ENCODE measurements around the gene DNMBP.
"Not testable (repeated sequence)": the region's sequence is repeated elsewhere in the genome, so short reads cannot be mapped to it uniquely, and the experiment has no call there.

DNMBP gene

DNA sequence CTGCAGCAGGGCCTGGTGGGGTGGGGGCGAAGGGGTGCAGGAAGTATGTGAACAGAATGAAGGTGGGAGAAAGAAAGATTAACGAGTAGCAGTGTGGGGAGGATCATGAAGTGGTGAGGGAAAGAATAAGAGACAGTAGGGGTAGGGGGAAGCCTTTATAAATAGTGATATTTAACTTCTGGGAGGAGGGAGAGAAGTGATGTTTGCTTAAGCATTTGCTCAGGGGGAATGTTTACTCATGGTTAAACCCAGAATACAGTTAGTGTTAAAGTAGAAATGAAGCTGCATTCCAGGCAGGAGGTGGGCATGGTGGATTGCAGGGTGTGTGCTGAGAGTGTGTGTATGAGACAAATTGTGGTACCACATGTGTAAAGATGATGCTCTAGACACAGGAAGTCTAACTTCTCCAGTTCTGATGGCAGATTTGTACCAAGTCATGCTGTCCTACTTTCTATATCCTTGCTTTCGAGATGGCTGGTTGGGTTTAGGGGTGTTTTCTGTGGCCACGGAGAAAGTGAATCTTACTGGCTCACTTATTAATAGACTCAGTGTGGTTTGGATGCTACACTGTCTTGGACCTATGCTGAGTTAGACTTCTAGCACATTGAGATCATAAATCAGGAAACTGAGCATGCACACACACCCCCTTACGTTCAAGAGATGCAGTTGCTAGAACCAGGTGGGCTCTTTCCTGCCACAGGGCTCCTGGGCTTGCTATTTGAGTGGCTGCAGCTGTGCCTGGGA lies 10.6 kb upstream of the DNMBP start:
- no peak for DNase-seq

DNA sequence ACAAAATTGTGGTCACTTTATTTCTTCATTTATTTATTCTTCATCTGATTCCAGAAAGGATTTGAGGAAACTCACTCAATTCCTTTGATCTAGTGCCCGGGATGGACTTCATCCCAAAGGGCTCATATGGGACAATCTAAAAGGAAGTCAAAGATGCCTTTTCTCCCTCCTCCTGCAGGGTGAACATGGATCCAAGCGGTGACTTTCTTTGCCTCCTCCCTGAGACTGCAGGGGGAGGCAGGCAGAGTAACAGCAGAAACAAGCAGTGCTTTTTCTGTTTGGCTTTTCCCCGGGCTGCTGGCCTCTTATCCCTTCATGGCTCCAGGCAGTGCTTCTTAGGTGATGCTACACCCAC lies 10.0 kb upstream of the DNMBP start:
- no peak for DNase-seq

GRCh38 chr10:100014071-100014762 lies 4.5 kb upstream of the DNMBP start:
- DNase-seq, result no peak

- DNase-seq, result no peak
Observed at GRCh38 chr10:100013621-100014020, 3.9 kb upstream of the DNMBP start.

DNA sequence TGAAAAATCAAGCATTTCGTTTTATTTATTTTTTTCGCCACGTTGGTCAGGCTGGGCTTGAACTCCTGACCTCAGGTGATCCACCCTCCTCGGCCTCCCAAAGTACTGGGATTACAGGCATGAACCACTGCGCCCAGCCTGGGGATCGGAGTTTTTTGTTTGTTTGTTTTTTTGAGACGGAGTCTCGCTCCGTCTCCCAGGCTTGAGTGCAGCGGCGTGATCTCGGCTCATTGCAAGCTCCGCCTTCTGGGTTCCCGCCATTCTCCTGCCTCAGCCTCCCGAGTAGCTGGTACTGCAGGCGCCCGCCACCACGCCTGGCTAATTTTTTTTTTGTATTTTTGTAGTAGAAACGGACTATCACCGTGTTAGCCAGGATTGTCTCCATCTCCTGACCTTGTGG lies 2.2 kb upstream of the DNMBP start:
- not testable (repeated sequence) for DNase-seq

- DNase-seq, result peak in 2 of 3 donors; percentile 26 to 38
Observed at GRCh38 chr10:100009283-100009792, 409 bp downstream of the DNMBP start.

- no peak for DNase-seq
Observed at GRCh38 chr10:100008708-100009282, 952 bp downstream of the DNMBP start.

- no peak for DNase-seq
Observed at GRCh38 chr10:100008142-100008522, 1.6 kb downstream of the DNMBP start.

- DNase-seq, result no peak
Observed at GRCh38 chr10:100007231-100008141, 2.3 kb downstream of the DNMBP start.

DNA sequence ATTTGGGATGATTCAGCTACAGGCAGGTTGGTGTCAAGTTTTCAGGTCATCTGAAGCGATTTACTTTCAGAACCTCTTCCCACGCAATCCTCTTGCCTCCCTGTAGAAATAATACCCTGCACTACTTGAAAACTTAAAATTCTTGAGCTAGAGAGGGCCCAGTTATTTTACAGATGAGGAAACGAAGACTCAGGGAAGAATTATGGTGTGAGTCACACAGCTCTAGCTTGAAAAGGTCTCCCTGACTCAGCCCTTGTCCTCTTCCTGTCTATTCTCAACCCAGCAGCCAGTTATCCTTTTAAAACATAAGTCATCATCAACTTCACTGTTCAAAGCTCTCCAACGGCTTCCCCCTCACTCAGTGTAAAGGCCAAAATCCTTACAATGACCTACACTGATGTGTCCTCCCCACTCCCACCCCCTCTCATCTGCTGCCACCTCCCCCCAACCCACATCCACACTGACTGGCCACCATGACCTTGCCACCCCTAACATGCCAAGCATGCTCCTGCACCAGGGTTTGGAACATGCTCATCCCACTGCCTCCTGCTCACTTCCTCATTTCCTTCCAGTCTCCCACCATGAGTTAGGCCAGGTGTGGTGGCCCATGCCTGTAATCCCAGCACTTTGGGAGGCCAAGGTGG lies 3.4 kb downstream of the DNMBP start:
- DNase-seq, result peak; percentile 79 to 94 (median 94)

DNA sequence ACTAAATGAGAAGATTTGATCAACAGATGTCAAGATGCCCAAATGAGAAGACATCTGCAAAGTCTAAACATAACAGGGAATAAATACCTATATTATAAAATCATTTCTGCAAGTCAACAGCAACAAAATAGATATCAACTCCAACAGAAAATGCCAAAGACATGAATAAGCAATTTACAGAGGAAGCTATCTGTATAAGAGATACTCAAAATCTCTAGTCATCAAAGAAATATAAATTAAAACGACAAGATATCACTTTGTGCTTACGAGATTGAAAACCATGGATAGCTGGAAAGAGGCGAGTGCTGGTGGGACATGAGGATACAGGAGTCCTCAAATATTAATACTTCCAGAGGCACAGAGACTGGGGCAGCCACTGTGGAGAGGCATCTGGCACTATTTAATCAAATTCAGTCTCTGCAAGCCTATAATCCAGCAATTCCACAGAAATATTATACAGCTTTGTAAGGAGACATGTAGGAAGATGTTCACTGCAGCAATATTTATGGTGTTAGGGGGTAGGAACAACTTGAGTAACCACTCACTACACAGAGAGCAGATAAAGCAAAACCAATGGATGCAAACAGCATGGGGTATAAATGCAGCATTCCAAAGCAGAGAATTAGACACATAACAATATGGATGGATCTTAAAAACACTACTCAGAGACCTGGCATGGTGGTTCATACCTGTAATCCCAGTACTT lies 4.8 kb downstream of the DNMBP start:
- no peak for DNase-seq

DNA sequence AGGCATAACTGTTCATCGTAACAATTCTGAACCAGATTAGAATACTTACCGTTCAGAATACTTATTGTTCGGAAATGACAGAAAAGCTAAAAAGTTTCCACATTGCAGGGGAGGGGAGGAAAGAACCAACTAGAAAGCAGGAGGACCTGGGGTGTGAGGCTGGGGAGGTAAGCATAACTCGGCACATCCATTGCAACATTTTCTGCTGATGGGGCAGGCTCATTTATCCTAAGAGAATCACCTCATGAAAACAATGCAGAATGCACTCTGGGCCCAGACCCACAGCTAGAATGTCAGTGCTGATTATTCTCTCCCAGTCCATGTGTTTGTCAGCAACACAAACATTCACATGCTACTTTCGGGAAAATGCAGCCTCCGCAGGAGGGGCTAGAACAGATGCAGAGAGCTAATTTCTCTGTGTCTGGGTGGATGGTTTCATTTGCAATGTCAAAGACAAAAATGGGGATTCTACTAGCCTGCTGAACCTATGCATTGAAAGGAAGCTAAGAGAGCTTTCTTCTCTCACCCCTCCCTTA lies 9.6 kb downstream of the DNMBP start:
- DNase-seq, result no peak

GRCh38 chr10:99999319-100000108 lies 10.2 kb downstream of the DNMBP start:
- no peak for DNase-seq

DNA sequence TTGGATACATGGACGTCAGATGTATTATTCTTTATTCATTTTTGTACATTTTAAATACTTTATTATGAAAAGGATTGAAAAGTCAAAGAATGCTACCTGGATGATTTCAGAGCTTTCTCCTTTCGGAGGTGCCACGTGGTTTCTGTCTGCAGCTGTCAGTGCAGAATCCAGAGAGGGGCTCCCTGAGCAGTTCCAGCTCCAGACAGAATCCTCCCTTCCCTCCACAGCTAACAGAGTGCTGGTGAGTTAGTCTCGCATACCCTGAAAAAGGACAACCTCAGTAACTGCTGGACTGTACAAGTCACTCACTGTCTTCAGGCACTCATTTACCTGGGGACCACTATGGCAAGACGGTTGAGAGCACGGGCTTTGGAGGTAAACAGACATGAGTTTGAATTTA lies 10.9 kb downstream of the DNMBP start:
- DNase-seq, result no peak

DNA sequence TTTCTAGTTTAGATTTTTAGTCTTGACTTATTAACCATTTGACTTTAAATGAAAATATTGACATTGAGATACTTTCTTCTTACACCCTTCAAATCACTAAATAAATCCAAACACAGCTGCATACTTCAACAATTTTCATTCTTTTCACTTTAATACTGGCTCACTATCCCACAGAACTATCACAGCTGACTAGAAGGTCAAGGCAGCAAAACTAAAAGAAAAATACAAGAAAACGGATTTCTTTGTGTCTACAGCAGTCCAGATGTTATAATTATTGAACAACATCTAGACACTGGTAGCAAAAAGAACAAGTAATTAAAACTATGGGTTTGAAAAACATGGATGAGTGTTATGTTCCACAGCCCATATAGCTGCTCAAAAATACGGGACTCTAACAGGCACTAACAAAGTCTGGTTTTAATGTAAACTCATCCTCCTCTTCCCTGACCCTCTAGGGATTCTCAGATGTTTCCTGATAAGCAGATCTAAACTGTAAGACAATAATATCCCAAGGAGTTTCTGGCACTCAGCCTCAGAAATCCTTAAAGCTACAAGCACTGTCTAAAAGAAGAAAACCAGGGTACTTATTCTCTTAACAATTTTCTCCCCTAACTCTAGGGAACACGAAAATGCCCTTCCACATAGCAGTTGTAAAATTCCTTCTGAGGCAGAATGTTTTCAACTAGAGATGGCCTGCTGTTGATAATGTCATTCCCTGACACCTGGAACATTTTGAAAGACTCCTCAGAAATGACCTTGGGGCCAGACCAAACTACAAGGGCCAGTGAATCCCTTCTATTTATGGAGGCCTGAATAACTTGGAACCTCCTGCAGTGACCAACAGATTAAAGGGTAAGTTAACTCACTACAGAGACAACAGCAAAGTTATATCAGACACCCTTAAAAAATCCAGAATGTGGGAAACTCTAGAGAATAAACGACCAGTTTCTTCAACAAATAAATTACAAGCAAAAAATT lies 12.8 kb downstream of the DNMBP start:
- DNase-seq, result no peak

DNA sequence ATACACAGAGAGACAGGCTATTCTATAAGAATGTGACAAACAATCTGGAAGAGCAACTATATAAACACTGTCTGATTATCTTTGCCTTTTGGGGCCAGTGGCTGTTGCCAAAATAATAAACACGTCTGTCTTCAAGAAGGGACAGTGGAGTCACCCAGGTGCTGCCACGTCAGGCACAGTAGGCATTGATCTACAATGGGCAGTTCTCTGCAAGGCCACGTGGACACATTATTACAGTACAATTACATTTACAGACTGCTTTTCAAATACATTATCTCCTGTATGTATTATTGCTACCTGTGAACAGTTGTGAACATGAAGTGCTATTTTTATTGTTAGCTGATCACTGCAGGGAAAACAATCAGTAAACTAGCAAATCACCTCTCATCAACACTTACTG lies 14.0 kb downstream of the DNMBP start:
- no peak for DNase-seq

DNA sequence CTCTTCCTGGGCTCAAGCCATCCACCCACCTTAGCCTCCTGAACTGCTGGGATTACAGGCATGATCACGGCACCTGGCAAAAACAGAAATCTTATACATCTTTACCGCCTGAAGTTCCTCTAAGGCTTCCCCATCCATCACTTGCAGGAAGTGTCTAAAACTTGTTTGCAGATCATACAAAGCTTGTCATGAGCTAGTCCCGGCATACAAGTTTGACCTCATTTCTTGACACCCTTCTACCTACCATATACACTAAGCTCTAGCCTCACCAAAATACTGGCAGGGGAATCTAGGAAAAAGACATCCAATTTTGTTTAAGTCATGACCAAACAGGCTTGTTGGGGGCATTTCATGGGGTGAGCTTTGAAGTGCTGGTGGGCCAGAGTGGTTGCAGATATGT lies 14.5 kb downstream of the DNMBP start:
- DNase-seq, result no peak

GRCh38 chr10:99994801-99995200 lies 14.9 kb downstream of the DNMBP start:
- no peak for DNase-seq

Measured in suppressor macrophage treated with lipopolysaccharide for 1 hour (primary cell).